GM12891 (cell line): Measurements from ENCODE around the gene ADIPOR2. TPM values are rescaled to one million over a fixed set of nuclear protein-coding genes. Genes with fewer than 3 reads are reported as not detected.
A peak's percentile ranks its signal among the peaks of the same experiment; 100 is the strongest.

ENCODE experiments used
- DNase-seq: peaks from one replicate; pipeline ENCODE4 v3.0.0; 2011; ENCODE audit warnings: low spot score; ENCODE audit not compliant: insufficient read length
- FAIRE-seq: peaks from 2 replicates; lab custom pipeline; 2011; peaks lifted over from hg19 to GRCh38; lab: Jason Lieb, UNC
- PAX5 ChIP-seq: IDR thresholded peaks from 2 replicates; pipeline ENCODE4 v1.6.1; 2011; ENCODE audit warnings: low read length, moderate library complexity, mild to moderate bottlenecking; ENCODE audit not compliant: insufficient read depth, severe bottlenecking
- POLR2A ChIP-seq: IDR thresholded peaks from 2 replicates; pipeline ENCODE4 v1.6.1; 2011; ENCODE audit warnings: low read depth, low read length, control low read depth
- POLR2AphosphoS5 ChIP-seq: IDR thresholded peaks from 2 replicates; pipeline ENCODE4 v1.6.1; 2011; ENCODE audit warnings: low read depth, low read length, control low read depth
- POU2F2 ChIP-seq: IDR thresholded peaks from 2 replicates; pipeline ENCODE4 v1.6.1; 2011; ENCODE audit warnings: low read depth, mild to moderate bottlenecking, control low read depth, low read length, moderate library complexity
- SPI1 ChIP-seq: IDR thresholded peaks from 2 replicates; pipeline ENCODE4 v1.6.1; 2011; ENCODE audit warnings: low read depth, low read length, control low read depth
- TAF1 ChIP-seq: IDR thresholded peaks from 2 replicates; pipeline ENCODE4 v1.6.1; 2011; ENCODE audit warnings: low read depth, low read length, control low read depth
- polyA plus RNA-seq: library from polyadenylated mRNA; unstranded; fragments of >200 nt; gene quantifications from one replicate; pipeline ENCODE4 v1.2.1, GENCODE V29; 2012; ENCODE audit warnings: low read depth, missing spikeins, inconsistent platforms; ENCODE audit not compliant: missing spikeins

ADIPOR2 gene
- polyA plus RNA-seq = 26.5 TPM

GRCh38 chr12:1690578-1691122 lies at the start of gene ADIPOR2:
Gene ADIPOR2, plus strand, starts transcription at chr12:1691070. Its CDS starts 63,274 bp downstream, at chr12:1754344.
- peak; percentile 100 for FAIRE-seq

GRCh38 chr12:1642513-1642912 lies 48.4 kb upstream of the ADIPOR2 start:
- TF ChIP-seq SPI1 = no peak
- no peak for TF ChIP-seq POU2F2
- no peak for TF ChIP-seq POLR2A
- no peak for TF ChIP-seq TAF1
- no peak for TF ChIP-seq POLR2AphosphoS5
- TF ChIP-seq PAX5 = no peak
- DNase-seq (no peak), FAIRE-seq (no peak)

More at GRCh38 chr12:1690578-1691122, at the start of gene ADIPOR2:
- TF ChIP-seq SPI1 (no peak), POLR2AphosphoS5 (peak; percentile 70), PAX5 (no peak), POU2F2 (peak; percentile 83), TAF1 (peak; percentile 82), POLR2A (peak; percentile 89)
- peak; percentile 84 for DNase-seq

GRCh38 chr12:1643043-1643442 lies 47.8 kb upstream of the ADIPOR2 start:
- TF ChIP-seq PAX5 (no peak), SPI1 (no peak), TAF1 (no peak), POU2F2 (no peak), POLR2AphosphoS5 (no peak), POLR2A (no peak)
- FAIRE-seq (no peak), DNase-seq (no peak)

- DNase-seq (no peak), FAIRE-seq (no peak)
- TF ChIP-seq PAX5 = no peak
- no peak for TF ChIP-seq POLR2AphosphoS5
- no peak for TF ChIP-seq POU2F2
These were observed 46.9 kb upstream of the ADIPOR2 start for GRCh38 chr12:1643905-1644533.

- no peak for TF ChIP-seq SPI1
- TF ChIP-seq POU2F2 = no peak
- no peak for TF ChIP-seq POLR2A
- TF ChIP-seq POLR2AphosphoS5 = no peak
- no peak for TF ChIP-seq PAX5
- no peak for TF ChIP-seq TAF1
- FAIRE-seq (no peak), DNase-seq (no peak)
These were observed 46.1 kb upstream of the ADIPOR2 start for GRCh38 chr12:1644534-1645438.

GRCh38 chr12:1645819-1646218 lies 45.1 kb upstream of the ADIPOR2 start:
- DNase-seq (no peak), FAIRE-seq (no peak)
- TF ChIP-seq POLR2A = no peak
- no peak for TF ChIP-seq TAF1
- TF ChIP-seq POLR2AphosphoS5 = no peak
- no peak for TF ChIP-seq PAX5
- TF ChIP-seq POU2F2 = no peak
- TF ChIP-seq SPI1 = no peak

- FAIRE-seq (no peak), DNase-seq (no peak)
- TF ChIP-seq TAF1 (no peak), POLR2A (no peak), POLR2AphosphoS5 (no peak), POU2F2 (no peak), SPI1 (no peak), PAX5 (no peak)
These were observed 44.1 kb upstream of the ADIPOR2 start for GRCh38 chr12:1646569-1647284.

- FAIRE-seq = no peak
- no peak for TF ChIP-seq POU2F2
- no peak for TF ChIP-seq POLR2A
- TF ChIP-seq SPI1 = no peak
- no peak for TF ChIP-seq PAX5
- TF ChIP-seq POLR2AphosphoS5 = no peak
- no peak for TF ChIP-seq TAF1
These were observed 43.6 kb upstream of the ADIPOR2 start for GRCh38 chr12:1647285-1647669.

GRCh38 chr12:1650260-1650977 lies 40.5 kb upstream of the ADIPOR2 start:
- DNase-seq (no peak), FAIRE-seq (no peak)
- TF ChIP-seq PAX5 (no peak), POU2F2 (no peak), POLR2AphosphoS5 (no peak), TAF1 (no peak), SPI1 (no peak), POLR2A (no peak)

More at GRCh38 chr12:1647285-1647669, 43.6 kb upstream of the ADIPOR2 start:
- DNase-seq = no peak
